HG02938 (cell line): ENCODE data around the gene PRMT5.
A peak's percentile ranks its signal among the peaks of the same experiment; 100 is the strongest.
"Not testable (repeated sequence)": the region's sequence is repeated elsewhere in the genome, so short reads cannot be mapped to it uniquely, and the experiment has no call there.

Experiments used
- ATAC-seq: cut with Tn5 transposase; IDR thresholded peaks from one replicate; pipeline ENCODE4 v1.9.1; 2021; ENCODE audit warnings: mild to moderate bottlenecking, moderate library complexity; ENCODE audit not compliant: unreplicated experiment

PRMT5 gene

GRCh38 chr14:22929104-22929960 is at the start of gene PRMT5:
TSS of gene PRMT5 (minus strand) at chr14:22929376. CDS start at chr14:22929361, 15 bp downstream.
- peak; percentile 94 for ATAC-seq

GRCh38 chr14:22978487-22978837 is 49.3 kb upstream of the PRMT5 start:
- no peak for ATAC-seq

GRCh38 chr14:22977684-22978486 is 48.7 kb upstream of the PRMT5 start:
- no peak for ATAC-seq

- no peak for ATAC-seq
Measured at GRCh38 chr14:22977434-22977683, 48.2 kb upstream of the PRMT5 start.

- no peak for ATAC-seq
Measured at GRCh38 chr14:22976620-22977433, 47.7 kb upstream of the PRMT5 start.

GRCh38 chr14:22974530-22975313 is 45.5 kb upstream of the PRMT5 start:
- ATAC-seq: no peak

GRCh38 chr14:22973217-22974032 is 44.2 kb upstream of the PRMT5 start:
- no peak for ATAC-seq

- ATAC-seq: no peak
Measured at GRCh38 chr14:22972313-22972930, 43.2 kb upstream of the PRMT5 start.

- no peak for ATAC-seq
Measured at GRCh38 chr14:22971152-22971551, 42.0 kb upstream of the PRMT5 start.

- ATAC-seq: no peak
Measured at GRCh38 chr14:22966783-22967269, 37.6 kb upstream of the PRMT5 start.

- not testable (repeated sequence) for ATAC-seq
Measured at GRCh38 chr14:22965916-22966782, 37.0 kb upstream of the PRMT5 start.

- ATAC-seq: no peak
Measured at GRCh38 chr14:22962061-22962676, 33.0 kb upstream of the PRMT5 start.

- ATAC-seq: no peak
Measured at GRCh38 chr14:22955702-22956569, 26.8 kb upstream of the PRMT5 start.

- ATAC-seq: no peak
Measured at GRCh38 chr14:22952418-22952817, 23.2 kb upstream of the PRMT5 start.

GRCh38 chr14:22951795-22952194 is 22.6 kb upstream of the PRMT5 start:
- not testable (repeated sequence) for ATAC-seq

- ATAC-seq: no peak
Measured at GRCh38 chr14:22945642-22946041, 16.5 kb upstream of the PRMT5 start.

GRCh38 chr14:22939684-22940083 is 10.5 kb upstream of the PRMT5 start:
- ATAC-seq: no peak
